Measurements from ENCODE around the gene GPHN.

- TF ChIP-seq MAX (IDR thresholded peaks at IDR 0.05) (no peak), CHD4 (IDR thresholded peaks at IDR 0.05; ENCODE audit: borderline replicate concordance) (no peak)
Measured at GRCh38 chr14:66657780-66658179, 149.8 kb downstream of the GPHN start.

Data from A549 (cell line).